Measurements from ENCODE around the gene CUX1. TPM values are rescaled to one million over a fixed set of nuclear protein-coding genes. Genes with fewer than 3 reads are reported as not detected.

The CUX1 gene
- total RNA-seq, 2 experiments from 2014 or later: 20.2 to 20.4 TPM

- peaks cover 10% of the 10 kb centered on the region for H3K4me1 Mint-ChIP-seq (ENCODE audit: low read depth)
- ATAC-seq (no peak), DNase-seq (no peak)
- no peaks in the 10 kb centered on the region for H3K9me3 Mint-ChIP-seq
- H3K27me3 Mint-ChIP-seq: peaks cover 9% of the 10 kb centered on the region
- POLR2A ChIA-PET: no interaction called here
- intact Hi-C loops (cut with micrococcal nuclease): no loop called here
- TF ChIP-seq, protein P1, sequence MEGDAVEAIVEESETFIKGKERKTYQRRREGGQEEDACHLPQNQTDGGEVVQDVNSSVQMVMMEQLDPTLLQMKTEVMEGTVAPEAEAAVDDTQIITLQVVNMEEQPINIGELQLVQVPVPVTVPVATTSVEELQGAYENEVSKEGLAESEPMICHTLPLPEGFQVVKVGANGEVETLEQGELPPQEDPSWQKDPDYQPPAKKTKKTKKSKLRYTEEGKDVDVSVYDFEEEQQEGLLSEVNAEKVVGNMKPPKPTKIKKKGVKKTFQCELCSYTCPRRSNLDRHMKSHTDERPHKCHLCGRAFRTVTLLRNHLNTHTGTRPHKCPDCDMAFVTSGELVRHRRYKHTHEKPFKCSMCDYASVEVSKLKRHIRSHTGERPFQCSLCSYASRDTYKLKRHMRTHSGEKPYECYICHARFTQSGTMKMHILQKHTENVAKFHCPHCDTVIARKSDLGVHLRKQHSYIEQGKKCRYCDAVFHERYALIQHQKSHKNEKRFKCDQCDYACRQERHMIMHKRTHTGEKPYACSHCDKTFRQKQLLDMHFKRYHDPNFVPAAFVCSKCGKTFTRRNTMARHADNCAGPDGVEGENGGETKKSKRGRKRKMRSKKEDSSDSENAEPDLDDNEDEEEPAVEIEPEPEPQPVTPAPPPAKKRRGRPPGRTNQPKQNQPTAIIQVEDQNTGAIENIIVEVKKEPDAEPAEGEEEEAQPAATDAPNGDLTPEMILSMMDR (IDR thresholded peaks at IDR 0.05): no peak
- H3K36me3 Mint-ChIP-seq (ENCODE audit: low read depth): no peaks in the 10 kb centered on the region
- CTCF ChIA-PET: no interaction called here
- H3K4me3 Mint-ChIP-seq: no peak overlapping the region
- no peak overlapping the region for H3K27ac Mint-ChIP-seq
Measured at GRCh38 chr7:101782896-101783295, 34.5 kb upstream of the CUX1 start.

DNA sequence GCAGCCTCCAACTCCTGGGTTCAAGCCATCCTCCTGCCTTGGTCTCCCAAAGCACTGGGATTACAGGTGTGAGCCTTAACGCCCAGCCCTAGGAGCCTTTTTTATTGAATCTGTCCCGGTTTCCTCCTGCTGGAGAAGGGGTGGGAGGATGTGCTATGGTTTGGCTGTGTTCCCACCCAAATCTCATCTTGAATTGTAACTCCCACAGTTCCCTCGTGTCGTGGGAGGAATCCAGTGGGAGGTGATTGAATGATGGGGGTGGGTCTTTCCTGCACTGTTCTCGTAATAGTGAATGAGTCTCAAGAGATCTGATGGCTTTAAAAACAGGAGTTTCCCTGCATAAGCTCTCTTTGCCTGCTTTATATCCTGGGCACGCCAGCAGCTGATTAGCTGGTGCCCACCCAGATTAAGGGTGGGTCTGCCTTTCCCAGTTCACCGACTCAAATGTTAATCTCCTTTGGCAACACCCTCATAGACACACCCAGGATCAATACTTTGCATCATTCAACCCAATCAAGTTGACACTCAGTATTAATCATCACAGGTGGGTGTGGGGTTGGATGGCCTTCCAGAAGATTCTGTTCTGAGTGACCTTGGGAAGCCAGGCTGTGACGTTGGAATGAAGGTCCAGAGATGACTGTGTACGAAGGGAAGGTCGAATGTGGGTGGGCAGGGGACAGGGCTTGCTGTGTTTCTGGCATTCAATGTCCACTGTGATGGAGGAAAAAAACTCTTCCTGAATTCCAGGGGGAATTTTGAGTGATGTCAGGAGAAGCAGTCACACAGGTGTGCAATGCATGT is 33.8 kb upstream of the CUX1 start:
- intact Hi-C loops (cut with micrococcal nuclease): no loop called here
- ChIA-PET CTCF (no interaction called here), POLR2A (no interaction called here)
- Mint-ChIP-seq H3K36me3 (ENCODE audit: low read depth) (no peaks in the 10 kb centered on the region), H3K9me3 (no peaks in the 10 kb centered on the region), H3K4me1 (ENCODE audit: low read depth) (peaks cover 10% of the 10 kb centered on the region), H3K4me3 (no peak overlapping the region), H3K27me3 (peaks cover 7% of the 10 kb centered on the region), H3K27ac (no peak overlapping the region)
- TF ChIP-seq, protein P1 (IDR thresholded peaks at IDR 0.05): no peak
- no peak for ATAC-seq
- DNase-seq: no peak

DNA sequence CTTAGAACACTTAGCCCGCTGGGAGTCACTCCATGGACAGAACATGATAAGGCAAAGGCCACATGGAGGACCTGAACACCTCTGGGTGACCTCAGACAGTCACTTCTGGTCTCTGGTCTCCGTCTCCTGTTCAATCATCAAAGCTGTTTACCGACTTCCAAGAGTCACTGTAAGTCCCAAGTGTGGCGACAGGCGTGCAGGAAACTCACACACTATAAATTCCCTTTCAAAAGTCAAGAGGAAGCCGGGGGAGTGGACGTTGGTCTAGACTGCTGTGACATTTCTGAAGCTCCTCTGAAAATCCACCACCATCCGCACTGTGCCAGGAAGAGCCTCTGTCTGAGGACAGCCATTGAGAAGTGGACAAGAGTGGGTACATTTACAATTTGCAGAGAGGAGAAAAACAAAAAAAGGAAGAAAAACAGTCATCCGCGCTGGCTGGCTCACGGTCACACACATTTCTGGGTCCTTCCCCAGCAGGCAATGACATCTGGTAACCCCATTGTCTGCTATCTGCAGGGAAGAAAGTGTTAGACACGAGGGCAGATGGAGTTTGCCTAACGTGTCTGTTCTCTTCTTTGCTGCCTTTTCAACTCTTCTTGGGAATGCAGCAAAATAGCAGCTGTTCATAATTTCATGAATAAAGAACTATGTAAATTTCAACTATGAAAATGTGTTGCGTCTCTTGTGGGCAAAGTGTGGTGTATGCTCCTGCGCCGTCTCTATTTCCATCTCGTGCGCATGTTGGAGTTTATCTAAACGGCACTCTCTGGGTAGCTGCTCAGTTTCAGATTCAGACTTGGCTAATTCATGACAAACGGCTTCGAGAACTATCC is 32.9 kb upstream of the CUX1 start:
- Mint-ChIP-seq H3K4me3 (no peak overlapping the region), H3K27ac (no peak overlapping the region), H3K27me3 (peaks cover 7% of the 10 kb centered on the region), H3K9me3 (no peaks in the 10 kb centered on the region), H3K4me1 (ENCODE audit: low read depth) (peaks cover 10% of the 10 kb centered on the region), H3K36me3 (ENCODE audit: low read depth) (no peaks in the 10 kb centered on the region)
- peak; percentile 42 for ATAC-seq
- DNase-seq: no peak
- TF ChIP-seq, protein P1 (IDR thresholded peaks at IDR 0.05): no peak
- CTCF ChIA-PET: no interaction called here
- POLR2A ChIA-PET: no interaction called here
- intact Hi-C loops (cut with micrococcal nuclease): no loop called here

GRCh38 chr7:101787864-101788263 is 29.6 kb upstream of the CUX1 start:
- no peak overlapping the region for H3K27ac Mint-ChIP-seq
- DNase-seq: no peak
- H3K9me3 Mint-ChIP-seq: no peaks in the 10 kb centered on the region
- peaks cover 10% of the 10 kb centered on the region for H3K4me1 Mint-ChIP-seq (ENCODE audit: low read depth)
- H3K27me3 Mint-ChIP-seq: peaks cover 7% of the 10 kb centered on the region
- ATAC-seq: no peak
- TF ChIP-seq, protein P1 (IDR thresholded peaks at IDR 0.05): no peak
- POLR2A ChIA-PET: no interaction called here
- H3K4me3 Mint-ChIP-seq: no peak overlapping the region
- CTCF ChIA-PET: no interaction called here
- intact Hi-C loops (cut with micrococcal nuclease): no loop called here
- no peaks in the 10 kb centered on the region for H3K36me3 Mint-ChIP-seq (ENCODE audit: low read depth)

- DNase-seq (no peak), ATAC-seq (no peak)
- TF ChIP-seq, protein P1 (IDR thresholded peaks at IDR 0.05): no peak
- H3K9me3 Mint-ChIP-seq: no peaks in the 10 kb centered on the region
- peaks cover 10% of the 10 kb centered on the region for H3K4me1 Mint-ChIP-seq (ENCODE audit: low read depth)
- intact Hi-C loops (cut with micrococcal nuclease): no loop called here
- ChIA-PET POLR2A (interaction anchor here (0.6 kb wide), 2 partner anchors 278 to 289 kb away, joined by 3 read pairs; no protein-coding TSS in a partner anchor), CTCF (no interaction called here)
- peaks cover 5% of the 10 kb centered on the region for H3K27me3 Mint-ChIP-seq
- H3K4me3 Mint-ChIP-seq: no peak overlapping the region
- H3K27ac Mint-ChIP-seq: no peak overlapping the region
- H3K36me3 Mint-ChIP-seq (ENCODE audit: low read depth): no peaks in the 10 kb centered on the region
Measured at GRCh38 chr7:101788517-101788916, 28.9 kb upstream of the CUX1 start.

Data from activated CD8-positive, alpha-beta T cell treated with anti-CD3 and anti-CD28 coated beads for 36 hours (primary cell).